DMS153 treated with DMSO at 0.1 percent for 48 hours (cell line): Measurements from ENCODE around the gene STX5.
A peak's percentile ranks its signal among the peaks of the same experiment; 100 is the strongest.
"Not testable (repeated sequence)": the region's sequence is repeated elsewhere in the genome, so short reads cannot be mapped to it uniquely, and the experiment has no call there.

Experiments used
- DNase-seq: peaks from one replicate; lab custom pipeline; 2025; ENCODE audit not compliant: unreplicated experiment; lab: John Stamatoyannopoulos, UW

The STX5 gene

DNA sequence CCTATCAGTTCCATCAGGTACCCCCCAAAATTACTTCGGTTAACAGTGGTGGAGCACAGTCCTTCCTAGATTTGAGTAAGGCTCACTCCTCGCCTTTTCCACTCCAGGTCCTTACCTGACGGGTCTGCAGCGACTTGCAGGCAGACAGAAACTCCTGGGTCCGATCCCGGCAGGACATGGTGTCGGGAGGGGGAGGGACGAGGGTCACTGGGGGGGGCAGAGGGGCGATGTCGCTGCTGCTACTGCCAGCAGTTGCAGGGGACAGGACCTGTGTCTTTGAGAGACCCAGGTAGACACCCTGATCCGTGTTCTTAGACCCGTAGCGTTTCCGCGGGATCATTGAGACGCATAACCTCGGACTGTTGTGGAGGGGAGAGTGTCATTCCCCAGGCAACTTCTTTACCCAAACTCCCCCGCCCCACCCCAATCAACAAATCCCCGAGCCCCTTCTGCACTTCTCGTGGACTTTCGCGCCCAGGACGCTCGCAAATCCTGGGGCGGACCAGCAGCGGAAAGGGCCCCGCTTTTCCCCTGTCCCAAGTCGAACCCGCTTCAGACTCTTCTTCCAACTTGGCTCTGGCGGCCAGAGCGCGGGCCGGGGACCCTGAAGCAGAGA, 839 bp downstream of the STX5 start:
- DNase-seq = no peak

DNA sequence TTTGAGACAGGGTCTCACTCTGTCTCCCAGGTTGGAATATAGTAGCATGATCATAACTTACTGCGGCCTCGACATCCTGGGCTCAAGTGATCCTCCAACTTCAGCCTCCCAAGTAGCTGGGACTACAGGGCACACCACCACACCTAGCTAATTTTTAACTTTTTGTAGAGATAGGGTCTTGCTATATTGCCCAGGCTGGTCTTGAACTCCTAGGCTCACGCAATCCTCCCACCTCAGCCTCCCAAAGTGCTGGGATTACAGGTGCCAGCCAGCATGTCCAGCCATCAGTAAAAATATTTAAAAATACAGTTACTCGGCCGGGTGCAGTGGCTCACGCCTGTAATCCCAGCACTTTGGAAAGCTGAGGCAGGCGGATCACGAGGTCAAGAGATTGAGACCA, 3.7 kb downstream of the STX5 start:
- DNase-seq = not testable (repeated sequence)

DNA sequence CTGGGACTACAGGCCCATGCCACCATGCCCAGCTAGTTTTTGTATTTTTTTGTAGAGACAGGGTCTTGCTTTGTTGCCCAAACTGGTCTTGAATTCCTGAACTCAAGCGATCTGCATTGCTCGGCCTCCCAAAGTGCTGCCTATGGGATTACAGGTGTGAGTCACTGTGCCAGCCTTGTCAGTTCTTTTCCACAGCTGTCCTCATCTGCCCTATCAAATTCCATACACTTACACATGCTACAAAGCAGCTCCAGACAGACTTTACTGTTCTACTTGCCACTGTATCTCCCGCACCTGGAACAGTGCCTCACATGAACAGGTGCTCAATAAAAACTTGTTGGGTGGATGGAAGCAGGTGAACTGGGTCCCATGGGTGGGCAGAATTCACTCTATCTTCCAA, 8.2 kb downstream of the STX5 start:
- no peak for DNase-seq

DNA sequence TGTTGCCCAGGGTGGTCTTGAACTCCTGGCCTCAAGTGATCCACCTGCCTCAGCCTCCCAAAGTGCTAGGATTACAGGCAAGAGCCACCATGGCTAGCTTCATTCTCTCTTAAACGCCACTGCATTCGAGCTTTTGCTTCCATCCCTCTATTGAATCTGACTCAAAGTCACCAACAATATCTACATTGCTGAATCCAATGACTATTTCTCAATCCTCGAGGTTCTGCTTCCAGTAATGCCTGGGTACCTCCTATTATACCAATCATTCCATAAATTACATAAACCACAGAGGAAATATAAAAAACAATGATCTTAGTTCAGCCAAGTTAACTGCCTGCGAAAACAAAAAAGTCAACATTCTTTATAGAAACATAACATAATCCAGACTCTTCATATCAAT, 14.7 kb downstream of the STX5 start:
- no peak for DNase-seq

DNA sequence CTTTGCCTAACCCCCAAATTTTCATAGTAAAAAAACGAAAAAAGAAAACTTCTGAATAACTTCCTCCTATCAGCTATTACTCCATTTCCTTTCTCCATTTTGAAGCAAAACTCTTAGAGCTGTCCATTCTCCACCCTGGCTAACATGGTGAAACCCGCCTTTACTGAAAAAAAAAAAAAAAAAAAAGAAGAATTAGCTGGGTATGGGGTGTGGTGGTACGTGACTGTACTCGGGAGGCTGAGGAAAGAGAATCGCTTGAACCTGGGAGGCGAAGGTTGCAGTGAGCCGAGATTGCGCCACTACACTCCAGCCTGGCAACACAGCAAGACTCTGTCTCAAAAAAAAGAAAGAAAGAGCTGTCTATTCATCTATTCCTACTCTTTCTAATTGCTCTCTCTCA, 15.3 kb downstream of the STX5 start:
- DNase-seq = no peak

DNA sequence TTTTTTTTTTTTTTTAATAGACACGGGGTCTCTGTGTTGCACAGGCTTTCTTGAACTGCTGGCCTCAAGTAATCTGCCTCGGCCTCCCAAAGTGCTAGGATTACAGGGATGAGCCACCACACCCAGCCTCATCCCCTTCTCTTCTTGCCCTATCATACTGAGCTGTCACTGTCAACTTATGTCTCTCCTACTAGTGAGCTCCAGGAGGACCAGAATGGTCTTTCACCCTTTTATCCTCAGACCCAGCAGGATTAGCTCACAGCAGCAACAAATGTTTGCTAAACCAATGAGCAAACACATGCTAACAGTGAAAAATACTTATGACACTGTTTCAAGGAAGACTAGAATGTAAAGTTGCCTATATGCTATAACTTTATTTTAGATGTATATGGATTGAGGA, 20.2 kb downstream of the STX5 start:
- no peak for DNase-seq

DNA sequence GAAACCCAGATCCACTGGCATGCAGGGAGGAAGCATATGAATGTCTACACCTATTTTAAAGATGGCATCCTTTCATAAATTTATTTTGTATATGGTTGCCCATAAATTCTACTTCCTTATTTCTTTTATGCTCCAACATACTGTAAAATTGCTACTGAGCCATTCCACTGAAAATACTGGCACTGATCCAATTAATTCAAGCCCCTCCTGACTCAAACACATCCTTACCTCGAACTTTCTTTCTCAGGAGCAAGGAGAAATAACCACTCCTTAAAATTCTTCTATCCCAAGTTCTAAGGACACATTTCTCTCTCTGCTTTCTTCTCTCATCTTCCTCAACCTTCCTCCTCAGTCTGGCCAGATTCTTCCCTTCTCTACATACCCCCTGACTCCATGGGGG, 21.1 kb downstream of the STX5 start:
- no peak for DNase-seq

DNA sequence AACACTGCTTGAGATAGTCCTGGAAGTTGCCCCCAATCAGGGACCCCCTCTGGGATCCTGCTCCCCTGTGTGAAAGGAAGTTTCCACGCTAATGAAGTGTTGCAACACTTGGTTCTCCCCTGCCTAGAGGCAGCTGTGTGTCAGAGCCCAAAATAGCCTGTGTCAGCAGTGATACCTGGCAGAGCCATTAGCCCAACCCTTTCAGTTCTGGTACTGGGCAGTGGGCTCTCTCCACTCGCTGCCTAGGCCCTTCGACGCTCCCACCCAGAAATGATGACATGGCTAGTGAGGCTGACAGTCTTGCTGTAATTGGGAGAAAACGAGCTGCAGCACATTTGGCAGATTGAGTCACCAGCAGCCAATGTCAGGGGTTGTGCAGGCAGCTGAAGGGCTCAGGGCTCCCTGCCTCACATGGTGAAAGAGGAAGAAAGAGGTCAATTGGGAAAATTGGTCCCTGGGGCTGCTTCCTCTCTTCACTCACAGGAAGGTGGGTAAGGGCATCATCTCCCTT, 25.2 kb downstream of the STX5 start:
- no peak for DNase-seq

DNA sequence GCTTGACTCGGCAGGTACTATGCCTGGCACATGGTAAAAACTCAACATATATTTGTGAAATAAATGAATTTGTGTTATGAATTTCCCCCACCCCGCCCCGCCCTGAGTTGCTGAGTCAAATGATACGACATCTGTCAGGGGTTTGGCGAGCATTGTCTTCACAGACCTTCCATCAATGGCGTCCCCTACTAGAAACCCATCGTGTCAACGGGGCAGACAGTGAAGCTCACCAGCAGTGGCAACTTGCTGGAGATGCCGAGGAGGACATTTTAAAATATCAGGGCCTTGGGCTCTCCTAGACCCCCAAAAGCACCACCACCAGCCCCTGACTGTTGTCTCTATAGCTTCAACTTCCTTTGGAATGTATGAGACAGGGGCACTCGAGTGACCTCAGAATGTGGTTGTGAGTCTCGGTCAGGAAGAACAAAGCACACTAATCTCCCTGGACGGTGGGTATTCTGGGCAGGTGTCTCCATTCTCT, 25.9 kb downstream of the STX5 start:
- DNase-seq = no peak

DNA sequence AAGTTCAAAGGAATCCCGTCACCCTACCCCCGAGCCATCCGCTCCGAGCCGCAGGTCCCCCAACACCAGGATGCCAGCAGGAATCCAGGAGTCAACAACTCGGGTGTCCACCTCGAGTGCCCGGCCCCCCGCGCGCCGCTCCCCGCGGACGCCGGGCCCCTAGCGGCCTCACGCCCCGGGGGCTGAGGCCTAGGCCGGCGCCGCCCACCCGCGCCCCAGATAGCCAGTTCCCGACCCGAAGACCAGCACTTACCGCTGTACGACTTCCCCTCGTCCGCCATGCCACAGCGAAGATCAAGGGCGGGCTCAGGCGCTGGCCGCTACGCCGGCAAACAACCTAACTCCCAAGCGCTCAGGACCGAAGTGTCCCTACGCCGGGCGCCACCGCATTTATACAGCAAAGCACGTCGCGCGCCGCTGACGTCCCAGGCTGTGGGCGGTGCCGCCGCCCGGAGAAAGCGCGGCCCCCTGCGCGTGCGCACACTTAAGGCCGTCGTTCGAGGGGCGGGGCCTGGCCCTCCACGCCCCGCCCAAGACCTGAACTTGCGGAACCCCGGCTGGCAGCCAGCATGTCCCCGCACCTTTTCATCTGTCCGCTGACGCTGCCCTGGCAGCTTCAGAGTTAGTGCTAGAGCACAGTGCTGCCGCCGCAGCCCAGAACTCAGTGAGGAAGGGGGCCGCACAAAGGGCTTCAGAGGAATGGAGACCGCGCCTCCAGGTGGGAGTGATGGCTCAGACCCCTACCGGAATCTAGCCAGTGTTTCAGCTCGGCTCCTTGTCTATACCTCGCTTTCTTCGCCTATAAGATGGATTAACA, 26.6 kb downstream of the STX5 start, which contains the start of gene NXF1:
Gene NXF1, minus strand, starts transcription at position 365 of the 817 bp plus-strand sequence. Its CDS starts 84 bp downstream, at position 281.
- peak; percentile 96 for DNase-seq

DNA sequence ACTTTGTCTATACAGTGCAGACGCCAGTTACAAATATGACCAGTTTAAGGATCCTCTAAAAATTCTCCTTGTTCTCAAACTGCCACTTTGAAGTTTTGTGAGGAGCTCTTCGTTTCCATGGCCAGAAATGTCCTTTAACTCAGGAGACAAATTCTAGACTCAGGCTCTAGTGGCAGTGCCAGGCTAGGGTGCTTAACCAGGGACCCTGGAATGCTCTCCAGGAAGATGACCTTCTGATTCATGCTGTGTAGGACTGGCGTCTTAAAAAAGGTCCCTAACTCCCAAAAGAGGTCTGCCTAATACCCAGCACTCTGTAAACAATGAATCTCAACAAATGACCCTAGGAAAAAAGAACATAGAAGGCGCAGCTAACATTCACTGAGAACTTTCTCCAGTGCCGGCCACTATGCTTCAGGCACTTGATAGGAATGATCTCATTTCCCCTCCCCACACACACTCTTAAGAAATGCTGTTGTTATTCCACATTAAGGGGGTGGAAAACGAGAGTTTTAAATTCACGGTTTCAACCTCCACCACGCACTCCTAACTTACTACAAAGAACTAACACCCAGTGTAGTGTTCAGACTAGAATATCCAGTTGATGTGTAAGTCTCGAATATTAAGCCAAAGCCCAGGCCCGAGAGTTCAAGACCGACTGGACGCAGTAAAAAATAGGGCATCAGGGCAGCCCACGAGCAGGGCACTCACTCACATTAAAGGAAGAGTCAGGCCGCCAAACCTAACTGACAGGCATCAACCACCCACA, 27.4 kb downstream of the STX5 start:
- no peak for DNase-seq

DNA sequence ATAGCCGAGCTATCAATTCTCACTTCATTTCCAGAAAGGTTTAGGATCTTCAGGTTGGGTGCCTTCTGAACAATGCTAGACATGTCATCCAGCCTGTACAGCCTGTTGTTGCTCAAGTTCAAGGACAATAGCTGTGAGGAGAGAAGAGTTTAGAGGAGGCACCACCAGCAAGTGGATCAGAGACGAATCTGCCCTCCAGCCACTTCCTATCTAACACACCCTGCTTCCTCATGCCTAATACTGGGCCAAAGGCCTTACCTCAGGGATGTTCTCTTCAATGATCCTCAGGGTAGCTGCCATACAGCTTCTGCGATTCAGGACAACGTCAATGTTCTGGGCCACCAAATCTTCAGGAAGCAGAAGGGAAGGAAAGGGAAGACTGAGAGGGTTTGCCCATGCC, 30.8 kb downstream of the STX5 start:
- no peak for DNase-seq

DNA sequence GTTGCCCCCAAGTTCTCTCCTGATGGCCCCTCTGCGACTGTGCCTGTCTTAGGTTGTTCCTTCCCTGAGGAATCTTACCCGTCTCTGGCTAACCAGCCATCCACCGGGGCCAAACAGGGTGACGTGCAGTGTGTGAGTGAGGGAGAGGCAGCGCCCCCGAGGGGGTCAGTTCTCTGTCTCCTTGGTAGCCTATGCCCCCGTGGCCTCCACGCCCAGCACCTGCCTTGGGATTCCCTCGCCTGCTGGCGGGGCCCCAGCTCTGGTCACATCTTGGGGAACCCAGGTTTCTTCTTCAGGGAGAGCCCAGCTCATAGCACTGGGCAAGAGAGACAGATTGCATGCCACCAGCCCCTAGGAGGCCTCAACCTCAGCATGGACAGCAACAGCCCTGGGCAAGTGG, 32.4 kb downstream of the STX5 start:
- DNase-seq = no peak

DNA sequence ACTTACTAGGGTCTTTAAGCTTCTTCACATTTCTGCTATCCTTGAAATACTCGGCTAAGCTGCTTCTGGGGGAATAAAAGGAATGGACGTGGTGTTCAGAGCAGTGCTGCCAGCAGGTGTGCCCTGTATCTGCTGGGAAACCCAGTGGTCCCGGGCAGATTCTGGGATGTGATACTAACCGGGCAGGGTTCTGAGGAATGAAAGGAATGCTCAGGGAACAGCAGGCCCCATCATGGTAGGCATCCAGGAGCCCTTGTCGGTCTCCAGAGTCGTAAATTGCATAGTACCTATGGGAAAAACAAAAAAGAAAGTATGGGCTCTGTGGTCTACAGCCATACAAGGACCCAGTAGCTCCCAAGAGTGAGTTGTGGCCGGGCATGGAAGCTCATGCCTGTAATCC, 35.6 kb downstream of the STX5 start:
- no peak for DNase-seq

DNA sequence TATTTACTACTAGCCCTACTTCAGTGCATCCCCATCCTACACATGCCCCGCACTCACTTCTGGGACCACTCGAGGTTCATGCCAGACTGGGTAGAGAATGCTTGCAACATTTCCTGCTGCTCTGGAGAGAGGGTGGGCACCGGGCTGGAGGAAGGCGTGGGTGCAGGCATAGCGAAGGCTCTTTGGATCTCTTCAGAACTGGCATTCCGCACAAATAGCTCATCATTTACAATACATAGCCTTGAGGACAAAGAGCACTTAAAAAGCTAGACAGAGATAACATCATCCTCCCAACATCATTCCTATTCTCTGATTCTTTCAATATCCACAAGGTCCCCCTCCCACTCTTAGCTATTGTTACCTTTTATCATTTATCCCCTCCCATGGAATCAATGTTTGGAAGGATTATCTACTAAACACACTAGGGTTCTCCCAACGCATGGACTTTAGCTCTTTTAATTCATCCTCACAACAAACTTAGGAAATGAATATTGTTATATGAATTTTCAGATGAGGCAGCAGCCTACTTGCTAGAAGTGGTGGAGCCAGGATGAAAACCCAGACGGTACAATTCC, 37.6 kb downstream of the STX5 start:
- no peak for DNase-seq

DNA sequence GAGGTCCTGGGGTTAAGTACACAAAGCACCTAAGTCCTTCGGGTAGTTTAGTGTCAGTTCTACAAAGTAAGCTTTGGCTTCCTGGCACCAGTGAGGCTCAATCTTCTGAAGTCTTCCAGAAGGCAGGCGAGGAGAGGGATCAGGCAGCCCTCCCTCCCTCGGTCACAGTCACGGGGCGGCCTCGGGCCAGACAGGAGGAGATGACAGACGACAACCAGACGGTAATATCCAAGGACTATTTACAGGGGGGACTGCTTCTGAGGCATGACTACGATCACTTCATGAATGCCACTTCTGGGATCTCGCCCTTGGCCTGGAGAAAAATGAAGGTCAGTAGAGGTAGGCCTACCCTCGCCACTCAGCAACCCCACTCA, 39.7 kb downstream of the STX5 start:
- no peak for DNase-seq

DNA sequence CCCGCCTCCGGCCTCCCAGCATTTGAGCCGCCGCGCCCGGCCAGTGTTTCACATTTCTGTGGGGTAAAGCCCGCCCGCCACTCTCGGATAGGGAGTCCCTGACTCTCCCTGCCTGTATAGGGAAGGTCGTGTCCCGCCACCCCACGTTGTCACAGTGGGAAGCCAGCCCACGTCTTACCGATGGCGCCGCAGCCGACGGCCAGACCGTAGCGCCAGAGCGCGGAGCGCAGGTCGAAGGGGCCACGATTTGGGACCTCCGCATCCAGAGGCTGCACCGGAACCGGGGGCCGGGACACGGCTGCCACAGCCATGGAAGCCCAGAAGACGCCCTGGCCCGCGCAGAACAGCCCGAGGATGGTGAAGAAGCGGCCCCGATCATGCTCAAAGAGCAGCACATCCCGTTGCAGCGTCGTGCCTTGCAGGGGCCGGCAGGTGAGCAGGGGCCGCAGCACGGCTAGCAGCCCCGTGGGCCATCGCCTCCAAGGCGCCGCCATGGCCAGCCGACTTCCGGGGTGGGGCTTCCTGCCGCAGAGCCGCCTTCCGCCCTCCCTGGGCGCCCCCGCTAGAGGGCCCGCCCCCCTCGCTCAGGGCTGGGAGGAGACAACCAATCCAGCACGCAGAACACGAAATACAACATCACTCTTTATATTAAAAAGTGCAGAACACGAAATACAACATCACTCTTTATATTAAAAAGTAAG, 40.2 kb downstream of the STX5 start, which contains the start of gene TMEM223:
Gene TMEM223, minus strand, starts transcription at position 506 of the 701 bp plus-strand sequence. Its CDS starts 12 bp downstream, at position 494.
- peak; percentile 43 for DNase-seq

DNA sequence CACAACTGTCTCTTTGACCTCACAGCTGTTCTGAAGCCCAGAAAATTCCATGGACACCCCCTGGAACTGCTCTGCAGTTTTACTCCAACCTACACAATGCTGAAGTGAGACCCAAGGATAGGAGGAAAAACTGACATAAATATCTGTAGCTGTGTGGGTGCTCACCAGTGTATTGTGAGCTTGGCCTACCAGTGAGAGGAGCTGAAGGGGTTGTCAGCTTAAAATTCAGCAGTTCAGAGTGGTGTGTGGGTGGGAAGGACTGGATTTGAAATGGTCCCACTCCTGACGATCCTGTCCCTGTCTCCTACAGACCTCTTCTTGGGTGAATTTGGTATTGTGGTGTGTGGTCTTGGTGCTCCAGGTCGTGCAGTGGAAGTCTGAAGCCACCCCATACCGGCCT, 42.3 kb downstream of the STX5 start:
- no peak for DNase-seq

DNA sequence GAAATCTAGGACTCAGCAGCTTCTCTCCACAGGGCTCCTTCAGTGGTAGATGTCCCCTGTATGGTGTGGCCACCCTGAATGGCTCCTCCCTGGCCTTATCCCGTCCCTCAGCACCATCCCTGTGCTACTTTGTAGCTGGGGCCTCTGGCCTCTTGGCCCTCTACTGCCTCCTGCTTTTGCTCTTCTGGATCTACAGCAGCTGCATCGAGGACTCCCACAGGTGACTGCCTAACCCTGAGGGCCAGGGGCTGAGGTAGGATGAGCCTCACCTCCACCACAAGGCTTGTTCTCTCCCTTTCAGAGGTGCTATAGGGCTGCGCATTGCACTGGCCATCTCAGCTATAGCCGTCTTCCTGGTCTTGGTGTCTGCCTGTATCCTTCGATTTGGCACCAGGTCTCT, 42.9 kb downstream of the STX5 start:
- DNase-seq = no peak

DNA sequence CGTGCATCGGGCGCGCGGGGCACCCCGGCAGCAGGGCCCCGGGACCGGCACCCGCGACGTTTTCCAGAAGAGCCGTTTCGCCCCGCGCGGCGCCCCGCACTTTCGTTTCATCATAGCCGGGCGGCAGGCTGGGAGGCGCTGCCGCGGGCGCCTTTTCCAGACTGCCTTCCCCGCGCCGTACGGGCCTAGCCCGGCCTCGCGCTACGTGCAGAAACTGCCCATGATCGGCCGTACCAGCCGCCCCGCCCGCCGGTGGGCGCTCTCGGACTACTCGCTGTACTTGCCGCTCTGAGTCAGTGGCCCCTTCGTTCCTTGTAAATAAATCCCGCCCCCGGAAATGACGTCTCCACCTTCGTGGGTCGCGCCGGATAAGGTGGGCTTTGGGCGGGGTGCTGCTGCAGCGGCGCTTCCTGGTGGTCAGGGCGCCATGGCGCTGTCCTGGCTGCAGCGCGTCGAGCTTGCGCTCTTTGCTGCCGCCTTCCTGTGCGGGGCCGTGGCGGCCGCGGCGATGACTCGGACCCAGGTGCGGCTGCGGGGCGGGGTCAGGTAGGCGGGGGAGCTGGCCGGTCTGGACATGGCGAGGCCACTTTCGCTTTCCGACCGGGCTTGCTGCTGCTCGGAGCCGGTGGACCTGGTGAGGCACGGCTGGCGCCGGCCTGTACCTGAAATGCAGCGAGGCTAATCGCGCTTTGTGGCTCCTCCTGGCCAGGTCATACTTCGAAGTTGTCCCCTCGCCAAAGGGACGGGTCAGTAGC, 44.7 kb downstream of the STX5 start, which contains the start of gene TMEM179B:
Gene TMEM179B, plus strand, starts transcription at position 398 of the 755 bp plus-strand sequence. Its CDS starts 30 bp downstream, at position 428.
- peak; percentile 80 for DNase-seq
